ENCODE results near the gene PEX14.

PEX14 gene

GRCh38 chr1:10655002-10655401 lies 180.3 kb downstream of the PEX14 start (continued):
- TF ChIP-seq ZNF8 (CRISPR knock-in tag; IDR thresholded peaks at IDR 0.05) = no peak

GRCh38 chr1:10656431-10656830 lies 181.7 kb downstream of the PEX14 start:
- TF ChIP-seq ARNTL (CRISPR knock-in tag; IDR thresholded peaks at IDR 0.05; ENCODE audit: borderline replicate concordance, low read depth) (no peak), ESRRG (CRISPR knock-in tag; IDR thresholded peaks at IDR 0.05) (no peak), CREB5 (CRISPR knock-in tag; IDR thresholded peaks at IDR 0.05; ENCODE audit: low read depth) (no peak), ZNF70 (CRISPR knock-in tag; IDR thresholded peaks at IDR 0.05) (no peak), RARB (CRISPR knock-in tag; IDR thresholded peaks at IDR 0.05) (no peak), ZC3H10 (CRISPR knock-in tag; IDR thresholded peaks at IDR 0.05) (no peak), CSDC2 (CRISPR knock-in tag; IDR thresholded peaks at IDR 0.05) (no peak), ISL1 (CRISPR knock-in tag; IDR thresholded peaks at IDR 0.05) (no peak), ZFP30 (CRISPR knock-in tag; IDR thresholded peaks at IDR 0.05) (no peak), PATZ1 (CRISPR knock-in tag; IDR thresholded peaks at IDR 0.05; ENCODE audit: borderline replicate concordance) (no peak), CSRNP3 (CRISPR knock-in tag; IDR thresholded peaks at IDR 0.05) (no peak), GLIS3 (CRISPR knock-in tag; IDR thresholded peaks at IDR 0.05) (no peak), TOX (CRISPR knock-in tag; IDR thresholded peaks at IDR 0.05; ENCODE audit: borderline replicate concordance) (no peak), ZFP3 (CRISPR knock-in tag; IDR thresholded peaks at IDR 0.05) (no peak), ZNF8 (CRISPR knock-in tag; IDR thresholded peaks at IDR 0.05) (no peak), PPARA (CRISPR knock-in tag; IDR thresholded peaks at IDR 0.05; ENCODE audit: borderline replicate concordance) (no peak), OSR1 (CRISPR knock-in tag; IDR thresholded peaks at IDR 0.05) (no peak), TSHZ2 (CRISPR knock-in tag; IDR thresholded peaks at IDR 0.05) (no peak), POU6F1 (CRISPR knock-in tag; IDR thresholded peaks at IDR 0.05; ENCODE audit: borderline replicate concordance, low read depth) (no peak)

GRCh38 chr1:10657088-10657847 lies 182.5 kb downstream of the PEX14 start:
- no peak for ATAC-seq
- TF ChIP-seq ZNF70 (CRISPR knock-in tag; IDR thresholded peaks at IDR 0.05) = no peak
- TF ChIP-seq CSDC2 (CRISPR knock-in tag; IDR thresholded peaks at IDR 0.05) = no peak
- TF ChIP-seq ZFP3 (CRISPR knock-in tag; IDR thresholded peaks at IDR 0.05) = no peak
- TF ChIP-seq CREB5 (CRISPR knock-in tag; IDR thresholded peaks at IDR 0.05; ENCODE audit: low read depth) = no peak
- no peak for TF ChIP-seq ZC3H10 (CRISPR knock-in tag; IDR thresholded peaks at IDR 0.05)
- TF ChIP-seq ISL1 (CRISPR knock-in tag; IDR thresholded peaks at IDR 0.05) = no peak
- TF ChIP-seq TSHZ2 (CRISPR knock-in tag; IDR thresholded peaks at IDR 0.05) = no peak
- TF ChIP-seq POU6F1 (CRISPR knock-in tag; IDR thresholded peaks at IDR 0.05; ENCODE audit: borderline replicate concordance, low read depth) = no peak

More at GRCh38 chr1:10656431-10656830, 181.7 kb downstream of the PEX14 start:
- no peak for ATAC-seq

Measured in SK-N-SH treated with all-trans-retinoic acid at 6 μM for 48 hours (cell line).